Hippocampal formation (tissue), 2 donors: Measurements from ENCODE around the gene PLCH1.

Source experiments
- DNase-seq, 2 donors: peaks; one replicate each; lab custom pipeline; 2025; lab: John Stamatoyannopoulos, UW

PLCH1 gene

GRCh38 chr3:155744010-155744625 lies 753 bp downstream of the PLCH1 start:
- DNase-seq, result peak in 1 of 2 donors; percentile 4

DNA sequence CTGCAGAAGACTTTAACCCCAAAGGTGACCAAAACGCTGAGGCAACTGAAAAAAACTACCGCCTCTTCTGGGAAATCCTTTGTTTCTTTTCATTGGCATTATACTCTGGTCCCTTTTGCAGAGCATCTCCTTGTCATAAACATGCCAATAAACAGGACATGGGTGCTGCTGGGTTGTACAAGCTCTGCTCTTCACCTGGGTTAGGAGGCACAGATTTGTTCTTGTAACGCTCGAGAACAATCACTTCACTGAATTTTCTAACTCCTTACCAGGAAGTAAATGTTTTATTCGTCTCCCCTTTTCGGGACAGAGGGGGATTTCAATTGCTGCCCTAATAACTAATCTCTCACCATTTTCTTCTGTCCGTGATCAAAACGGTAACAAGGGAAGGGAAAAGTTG lies 1.3 kb downstream of the PLCH1 start:
- no peak for DNase-seq

DNA sequence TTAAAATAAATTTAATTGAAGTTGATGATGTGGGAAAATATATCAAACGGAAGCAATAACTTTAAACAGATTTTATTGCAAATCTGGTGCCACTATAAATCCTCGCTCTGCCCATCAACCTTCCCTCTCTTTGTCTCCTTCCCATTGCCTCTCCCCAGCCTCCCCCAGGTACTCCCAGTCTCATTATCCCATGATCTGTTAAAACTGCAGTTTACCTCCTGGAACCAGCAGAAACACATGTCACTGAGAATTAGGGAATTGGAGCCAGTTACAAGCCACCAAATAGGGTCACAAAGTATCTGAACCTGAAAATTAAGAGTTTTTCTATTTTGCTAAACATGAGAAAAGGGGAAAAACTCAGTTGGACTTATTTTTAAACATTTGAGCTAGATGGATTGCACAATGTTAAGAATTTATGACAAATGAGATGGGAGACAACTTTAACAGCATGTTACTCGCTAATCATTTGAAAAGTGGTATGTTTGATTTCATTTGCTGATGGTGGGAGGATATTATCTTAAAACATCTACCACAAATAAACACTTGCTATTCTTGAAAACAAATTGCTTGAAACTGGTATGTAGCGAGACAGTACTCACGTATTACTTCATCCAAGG lies 2.4 kb downstream of the PLCH1 start:
- DNase-seq, result no peak

- DNase-seq, result no peak
Observed at GRCh38 chr3:155741603-155742002, 3.3 kb downstream of the PLCH1 start.

GRCh38 chr3:155741101-155741500 lies 3.8 kb downstream of the PLCH1 start:
- DNase-seq, result no peak

- no peak for DNase-seq
Observed at GRCh38 chr3:155739154-155739553, 5.7 kb downstream of the PLCH1 start.

DNA sequence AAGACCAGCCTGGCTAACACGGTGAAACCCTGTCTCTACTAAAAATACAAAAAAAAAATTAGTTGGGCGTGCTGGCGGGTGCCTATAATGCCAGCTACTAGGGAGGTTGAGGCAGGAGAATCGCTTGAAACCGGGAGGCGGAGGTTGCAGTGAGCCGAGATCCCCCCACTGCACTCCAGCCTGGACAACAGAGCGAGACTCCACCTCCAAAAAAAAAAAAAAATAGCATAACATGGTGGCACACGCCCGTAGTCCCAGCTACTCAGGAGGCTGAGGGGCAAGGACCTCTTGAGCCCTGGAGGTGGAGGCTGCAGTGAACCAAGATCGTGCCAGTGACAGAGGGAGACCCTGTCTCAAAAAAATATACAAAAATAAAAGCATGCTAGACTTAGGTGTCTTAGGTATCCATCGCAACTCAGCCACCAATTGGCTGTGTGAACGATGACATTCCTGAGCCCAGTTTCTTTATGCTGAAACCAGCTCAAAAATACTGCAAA lies 6.2 kb downstream of the PLCH1 start:
- no peak for DNase-seq

GRCh38 chr3:155737844-155738460 lies 6.9 kb downstream of the PLCH1 start:
- no peak for DNase-seq

- no peak for DNase-seq
Observed at GRCh38 chr3:155736381-155736780, 8.5 kb downstream of the PLCH1 start.

DNA sequence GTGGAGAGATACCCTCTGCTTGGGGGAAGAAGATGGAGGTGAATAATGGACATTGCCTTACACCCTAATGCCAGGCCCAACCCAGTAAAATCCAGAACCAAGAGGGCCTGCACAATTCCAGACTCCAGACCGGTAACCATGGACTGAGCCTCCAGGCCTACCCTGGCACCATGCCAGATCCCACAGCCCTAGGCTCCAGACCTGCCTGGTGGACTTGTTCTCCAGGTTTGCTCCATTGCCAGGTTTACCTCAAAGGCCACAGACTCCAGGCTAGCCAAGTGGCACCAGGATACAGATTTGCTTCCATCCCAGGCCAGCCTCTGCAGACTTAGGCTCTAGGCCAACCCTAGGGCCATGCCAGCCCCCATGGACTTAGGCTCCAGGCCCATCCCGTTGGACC lies 14.0 kb downstream of the PLCH1 start:
- DNase-seq, result no peak

DNA sequence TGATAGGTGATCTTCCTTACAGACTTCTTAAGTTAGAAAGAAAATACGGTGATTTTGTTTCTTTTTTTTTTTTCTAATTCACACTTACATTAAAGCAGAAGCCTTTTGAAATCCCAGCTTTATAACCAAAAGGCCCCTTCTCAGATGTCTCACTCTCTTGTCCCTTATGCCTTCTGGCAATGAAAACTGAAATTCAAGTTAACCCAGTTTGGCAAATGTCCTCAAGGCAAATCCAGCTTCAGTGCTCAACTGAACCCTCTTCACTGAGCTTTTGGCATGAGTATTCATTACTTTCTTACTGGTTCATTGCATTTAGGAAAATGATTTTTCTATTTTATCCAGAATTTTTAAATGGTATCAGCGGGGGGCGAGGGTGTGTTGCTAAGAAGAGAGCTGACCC lies 17.0 kb downstream of the PLCH1 start:
- DNase-seq, result no peak

GRCh38 chr3:155714295-155714718 lies 30.6 kb downstream of the PLCH1 start:
- no peak for DNase-seq

GRCh38 chr3:155712008-155712407 lies 32.9 kb downstream of the PLCH1 start:
- no peak for DNase-seq

GRCh38 chr3:155704771-155705559 lies 39.9 kb downstream of the PLCH1 start:
- peak; percentile 18 to 33 for DNase-seq

- no peak for DNase-seq
Observed at GRCh38 chr3:155704061-155704460, 40.8 kb downstream of the PLCH1 start.

DNA sequence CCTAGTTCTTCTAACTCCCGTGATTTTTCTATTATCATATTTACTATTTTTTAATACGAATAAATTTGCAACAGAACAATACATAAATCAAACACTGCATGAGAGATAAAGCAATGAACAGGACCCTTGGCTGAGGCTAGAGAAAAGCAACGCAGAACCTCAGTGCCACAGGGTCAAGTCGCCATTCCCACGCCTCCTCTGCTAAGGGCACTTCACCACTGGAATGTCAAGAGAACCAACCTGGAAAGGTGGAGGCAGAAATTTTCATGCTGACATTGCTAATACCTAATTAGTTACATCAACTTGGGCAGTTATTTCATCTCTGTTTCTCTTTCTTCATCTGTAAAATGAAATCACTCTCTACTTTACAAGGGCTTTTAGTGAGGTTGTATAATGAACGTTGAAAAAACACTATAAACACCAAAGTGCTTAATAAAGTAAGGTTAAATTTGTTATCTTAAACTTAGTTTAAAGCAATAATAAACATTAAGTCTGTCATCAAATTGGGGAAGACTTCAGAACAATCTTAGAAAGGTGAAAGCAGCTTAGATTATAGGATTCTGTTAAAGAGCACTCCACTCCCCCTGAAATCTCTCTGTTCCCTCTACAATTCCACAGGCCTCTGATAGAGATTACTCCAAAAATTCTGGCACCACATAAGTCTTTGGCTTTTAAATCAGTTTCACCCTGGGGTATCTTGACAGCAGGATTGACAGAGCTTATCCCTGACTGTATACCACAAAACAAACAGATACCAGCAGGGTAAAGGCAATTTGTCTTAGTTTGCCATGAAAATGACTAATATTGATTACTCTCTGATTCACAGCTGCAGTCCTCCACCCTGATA lies 41.9 kb downstream of the PLCH1 start:
- DNase-seq, result no peak

- peak in 1 of 2 donors; percentile 93 for DNase-seq
Observed at GRCh38 chr3:155701882-155702465, 42.9 kb downstream of the PLCH1 start.

- DNase-seq, result no peak
Observed at GRCh38 chr3:155697542-155697941, 47.3 kb downstream of the PLCH1 start.

GRCh38 chr3:155690921-155691320 lies 54.0 kb downstream of the PLCH1 start:
- DNase-seq, result no peak

- no peak for DNase-seq
Observed at GRCh38 chr3:155688481-155688880, 56.4 kb downstream of the PLCH1 start.

GRCh38 chr3:155683344-155683720 lies 61.5 kb downstream of the PLCH1 start:
- no peak for DNase-seq
